Stimulated activated CD8-positive, alpha-beta memory T cell treated with anti-CD3 and anti-CD28 coated beads, Interleukin-2, amount 100 ng/mL, for 48 hours (primary cell): ENCODE data around the gene ZDHHC12.

Source experiments
- DNase-seq, 2 donors: peaks; one replicate each; pipeline ENCODE4 v3.0.0-alpha.2; 2020; ENCODE audit warnings: low read depth in 2 of 2

Gene ZDHHC12

GRCh38 chr9:128729766-128730517 is 6.0 kb upstream of the ZDHHC12 start:
- DNase-seq: no peak

GRCh38 chr9:128729302-128729701 is 5.4 kb upstream of the ZDHHC12 start:
- no peak for DNase-seq

- no peak for DNase-seq
These were observed 4.4 kb upstream of the ZDHHC12 start for GRCh38 chr9:128728298-128728697.

GRCh38 chr9:128727640-128728248 is 3.8 kb upstream of the ZDHHC12 start:
- no peak for DNase-seq

- DNase-seq: peak; percentile 7 to 40
These were observed 851 bp upstream of the ZDHHC12 start for GRCh38 chr9:128724744-128725211.

GRCh38 chr9:128723352-128723865 is 518 bp downstream of the ZDHHC12 start:
- DNase-seq: no peak

- DNase-seq: no peak
These were observed 1.3 kb downstream of the ZDHHC12 start for GRCh38 chr9:128722380-128723351.

- DNase-seq: no peak
These were observed 2.4 kb downstream of the ZDHHC12 start for GRCh38 chr9:128721487-128722010.

- DNase-seq: no peak
These were observed 3.0 kb downstream of the ZDHHC12 start for GRCh38 chr9:128720841-128721486.

- DNase-seq: no peak
These were observed 3.9 kb downstream of the ZDHHC12 start for GRCh38 chr9:128719919-128720605.

- DNase-seq: no peak
These were observed 5.5 kb downstream of the ZDHHC12 start for GRCh38 chr9:128718475-128718874.

- DNase-seq: no peak
These were observed 5.9 kb downstream of the ZDHHC12 start for GRCh38 chr9:128718047-128718446.

- no peak for DNase-seq
These were observed 7.2 kb downstream of the ZDHHC12 start for GRCh38 chr9:128716581-128717254.

GRCh38 chr9:128715436-128715750 is 8.5 kb downstream of the ZDHHC12 start:
- DNase-seq: no peak

GRCh38 chr9:128714586-128715435 is 9.1 kb downstream of the ZDHHC12 start:
- DNase-seq: no peak

- no peak for DNase-seq
These were observed 9.9 kb downstream of the ZDHHC12 start for GRCh38 chr9:128713941-128714573.

- no peak for DNase-seq
These were observed 10.5 kb downstream of the ZDHHC12 start for GRCh38 chr9:128713411-128713780.

- DNase-seq: no peak
These were observed 11.2 kb downstream of the ZDHHC12 start for GRCh38 chr9:128712451-128713410.
